Stimulated activated CD8-positive, alpha-beta memory T cell treated with anti-CD3 and anti-CD28 coated beads, Interleukin-7, amount 100 ng/mL, for 48 hours (primary cell): ENCODE results near the gene NALCN.

Experiments used
- DNase-seq, 2 donors: peaks; one replicate each; pipeline ENCODE4 v3.0.0-alpha.2; 2020; ENCODE audit warnings: low read depth in 1 of 2; ENCODE audit errors: extremely low read depth in 1 of 2

Gene NALCN

DNA sequence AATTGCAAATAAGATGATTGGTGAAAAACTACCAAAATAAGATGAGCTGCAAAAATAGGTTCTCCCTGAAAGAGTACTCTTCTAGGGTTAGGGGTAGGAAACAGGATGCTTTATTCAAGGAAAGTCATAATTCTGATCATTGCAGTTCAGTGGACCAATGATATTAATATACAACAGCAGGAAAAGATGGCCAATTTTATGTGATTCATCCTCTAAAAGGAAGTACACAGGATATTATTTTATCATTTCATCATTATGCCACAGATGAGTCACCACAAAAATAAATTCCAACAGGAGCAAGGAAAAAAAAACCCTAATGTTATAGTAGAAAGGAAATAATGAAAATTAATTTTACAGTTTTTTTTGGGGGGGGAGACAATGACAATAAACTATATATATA is 205.0 kb downstream of the NALCN start:
- no peak for DNase-seq

DNA sequence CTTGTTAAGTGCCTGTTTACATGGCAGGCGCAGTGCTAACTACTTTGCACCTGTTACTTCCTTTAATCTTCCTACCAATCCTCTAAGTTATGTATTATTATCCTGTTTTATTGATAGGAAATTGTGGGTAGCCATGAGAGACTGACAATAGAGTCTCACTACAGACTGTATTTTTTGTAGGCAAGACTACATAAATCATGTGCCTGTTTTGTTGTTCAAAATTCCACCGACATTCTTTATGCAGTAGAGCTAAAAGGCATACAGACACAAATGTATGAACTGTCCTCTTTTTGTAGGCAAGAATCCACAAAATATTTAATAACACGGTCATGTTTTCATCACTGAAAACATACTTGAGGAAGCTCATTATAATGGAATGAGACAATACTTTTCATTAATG is 205.5 kb downstream of the NALCN start:
- DNase-seq: no peak

DNA sequence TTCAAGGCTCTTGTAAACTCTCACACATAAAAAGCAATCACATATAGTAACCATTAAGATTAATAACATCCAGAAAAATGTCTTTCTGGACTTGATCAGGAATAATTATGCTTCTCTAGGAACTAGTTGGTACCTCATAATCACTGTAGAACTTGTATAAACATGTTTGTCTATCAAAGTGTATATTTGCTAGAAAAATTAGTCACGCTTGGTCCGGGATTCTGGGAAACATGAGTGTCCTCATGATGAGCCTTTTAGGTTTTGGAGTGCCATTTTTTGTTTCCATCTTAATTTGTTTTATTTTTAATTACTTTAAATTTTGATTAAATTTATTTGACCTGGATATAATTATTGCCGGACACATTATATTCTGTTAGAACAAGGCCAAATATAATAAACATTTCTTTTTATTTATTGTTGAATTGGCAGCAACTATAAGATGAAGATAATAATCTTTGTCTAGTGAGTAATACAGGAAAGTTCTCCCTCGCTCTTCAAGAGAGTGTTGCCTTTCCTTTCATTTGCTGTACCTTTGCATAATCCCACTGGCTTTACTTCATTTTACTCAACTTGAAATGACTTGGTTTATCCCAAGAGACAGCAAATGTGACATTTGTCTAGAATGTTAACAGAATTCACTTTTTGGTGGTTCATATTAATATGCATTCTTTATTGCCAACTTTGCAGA is 207.0 kb downstream of the NALCN start:
- no peak for DNase-seq

DNA sequence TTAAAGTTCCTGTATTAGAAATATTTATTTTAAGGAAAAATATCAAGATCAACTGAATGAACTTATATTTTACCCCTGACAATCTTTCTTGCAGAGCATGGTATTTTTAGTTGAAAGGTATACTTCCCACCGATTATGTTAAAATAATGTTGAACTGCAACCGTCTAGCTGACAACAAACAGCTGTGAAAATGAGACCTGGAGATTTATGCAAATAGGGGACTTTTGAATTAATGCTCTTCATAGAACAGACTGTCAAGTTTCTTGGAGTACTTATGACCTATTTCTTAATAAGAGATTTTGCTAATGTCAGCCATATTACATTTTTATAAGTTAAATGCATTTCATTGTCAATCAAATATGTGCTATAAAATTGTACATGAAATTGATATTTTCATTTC is 210.9 kb downstream of the NALCN start:
- DNase-seq: no peak

DNA sequence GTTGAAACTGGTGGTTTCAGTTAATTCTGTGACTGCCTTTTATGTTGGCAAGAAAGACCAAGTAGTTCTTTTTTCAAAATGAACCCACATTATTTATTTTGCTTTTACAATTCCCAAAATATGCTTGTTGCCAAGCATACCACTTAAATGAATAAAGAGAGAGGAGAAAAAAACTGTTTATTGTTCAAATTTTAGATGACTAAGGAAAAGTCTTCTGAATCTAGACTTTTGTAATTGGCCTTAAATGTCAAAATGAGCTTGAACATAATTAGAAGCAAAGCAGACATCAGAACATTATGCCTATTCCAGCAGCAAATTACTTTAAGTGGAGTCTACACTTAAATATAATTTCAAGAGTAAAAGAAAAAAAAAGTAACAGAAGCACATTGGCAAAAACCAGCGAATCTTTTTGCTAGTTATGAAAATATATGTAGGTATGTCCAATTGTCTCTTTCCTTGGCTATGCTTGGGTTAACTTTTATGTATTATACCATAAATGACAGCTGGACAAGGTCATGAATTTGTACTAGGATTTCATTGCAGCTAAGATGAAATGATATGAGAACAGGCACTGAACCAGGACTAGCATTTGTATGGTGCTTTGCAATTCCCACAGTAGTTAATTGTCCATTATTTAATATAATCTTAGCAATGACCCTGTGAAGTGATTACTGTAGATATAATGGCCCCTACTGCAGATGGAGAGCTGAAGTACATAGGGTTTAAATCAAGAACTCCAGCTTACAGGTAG is 211.9 kb downstream of the NALCN start:
- no peak for DNase-seq

DNA sequence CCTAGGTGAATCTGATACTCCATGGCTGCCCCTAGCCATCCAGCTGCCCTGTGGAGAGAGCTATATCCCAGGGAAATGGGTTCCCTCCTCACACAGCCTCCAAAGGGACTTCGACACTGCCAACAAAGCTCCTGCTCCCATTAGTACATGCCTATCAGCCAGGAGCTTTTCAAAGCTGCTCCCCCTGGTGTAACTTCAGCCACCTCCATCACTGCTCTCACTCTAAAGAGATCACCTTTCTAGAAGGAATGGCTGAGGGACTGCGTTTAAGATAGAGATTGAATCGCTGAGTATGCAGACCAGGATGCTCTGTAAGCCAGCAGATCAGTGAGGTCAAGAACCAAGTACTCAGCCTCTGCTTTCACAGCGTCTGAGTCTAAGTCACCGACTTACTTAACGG is 213.7 kb downstream of the NALCN start:
- DNase-seq: no peak

DNA sequence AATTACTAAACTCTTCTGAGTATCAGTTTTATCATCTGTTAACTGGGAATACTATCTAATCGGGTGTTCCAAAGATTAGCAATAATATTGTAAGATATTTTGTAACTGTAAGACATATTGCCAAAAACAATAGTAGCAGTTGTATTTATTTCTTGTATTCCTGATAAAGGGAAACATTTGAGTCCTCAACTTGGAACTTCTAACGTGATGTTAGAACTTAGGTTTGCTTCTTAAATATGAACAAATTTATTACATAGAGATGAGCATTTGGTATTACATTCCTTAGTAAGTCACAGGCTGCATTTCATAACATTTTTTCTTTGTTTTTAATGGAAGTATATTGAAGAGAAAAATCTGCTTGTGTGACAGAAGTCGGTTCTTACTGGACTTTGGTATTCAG is 225.3 kb downstream of the NALCN start:
- DNase-seq: no peak

DNA sequence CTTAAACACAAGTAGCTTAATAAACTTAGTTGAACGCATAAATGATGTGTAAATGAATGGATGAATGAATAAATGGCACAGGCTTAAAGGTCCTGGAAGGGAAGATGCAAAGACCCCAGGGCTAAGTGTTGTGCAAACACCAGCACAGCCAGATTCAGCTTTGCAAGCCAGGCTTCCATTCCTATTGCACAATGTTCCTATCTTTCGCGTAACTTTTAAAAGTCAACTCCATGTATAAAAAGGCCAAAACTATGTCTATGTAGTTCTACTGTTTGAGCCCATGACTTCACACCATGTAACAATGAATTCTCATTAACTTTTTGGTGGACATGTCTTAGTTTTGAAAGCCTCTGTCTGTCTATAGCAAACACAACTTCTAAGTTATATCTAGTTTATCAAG is 226.0 kb downstream of the NALCN start:
- no peak for DNase-seq

DNA sequence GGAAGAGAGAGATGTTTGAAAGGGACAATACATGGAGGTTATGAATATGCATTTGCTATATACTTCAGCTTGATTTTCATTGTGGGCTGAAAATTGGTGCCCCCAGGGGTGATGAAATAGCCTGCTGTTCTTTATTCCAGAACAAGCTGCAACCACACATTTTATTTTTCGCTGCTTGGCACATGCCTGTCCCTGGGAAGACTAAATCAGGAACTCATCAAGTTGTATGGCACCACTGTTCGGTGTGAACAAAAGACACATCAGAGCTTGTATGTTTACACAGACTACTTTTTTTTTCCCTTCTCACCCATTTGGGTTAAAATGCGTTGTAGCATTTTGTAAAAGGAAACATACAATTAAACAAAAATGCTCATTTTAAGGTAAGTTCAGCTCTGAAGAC is 230.7 kb downstream of the NALCN start:
- no peak for DNase-seq

DNA sequence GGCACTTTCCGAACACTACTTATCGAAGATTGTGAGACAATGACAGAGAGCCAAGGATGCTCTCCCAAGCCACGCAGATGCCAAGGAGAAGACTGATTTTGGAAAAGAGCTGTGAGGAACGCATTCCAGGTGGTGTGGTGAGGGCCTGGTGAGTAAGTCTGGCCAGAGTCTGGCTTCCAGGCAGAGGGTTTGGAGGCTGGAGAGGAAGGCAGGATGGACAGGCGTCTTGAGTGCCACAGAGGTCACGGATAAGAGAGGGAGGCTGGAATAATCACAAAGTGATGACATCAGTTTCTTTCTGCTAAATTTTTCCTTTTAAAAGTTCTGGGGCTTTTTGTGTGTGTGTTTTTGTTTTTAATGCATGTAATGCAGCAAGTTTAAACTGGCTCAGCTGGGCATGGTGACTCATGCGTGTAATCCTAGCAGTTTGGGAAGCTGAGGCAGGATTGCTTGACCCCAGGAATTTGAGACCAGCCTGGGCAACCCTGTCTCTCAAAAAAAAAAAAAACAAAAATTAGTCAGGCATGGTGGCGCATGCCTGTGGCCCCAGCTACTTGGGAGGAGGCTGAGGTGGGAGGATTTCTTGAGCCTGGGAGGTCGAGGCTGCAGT is 235.1 kb downstream of the NALCN start:
- DNase-seq: no peak

DNA sequence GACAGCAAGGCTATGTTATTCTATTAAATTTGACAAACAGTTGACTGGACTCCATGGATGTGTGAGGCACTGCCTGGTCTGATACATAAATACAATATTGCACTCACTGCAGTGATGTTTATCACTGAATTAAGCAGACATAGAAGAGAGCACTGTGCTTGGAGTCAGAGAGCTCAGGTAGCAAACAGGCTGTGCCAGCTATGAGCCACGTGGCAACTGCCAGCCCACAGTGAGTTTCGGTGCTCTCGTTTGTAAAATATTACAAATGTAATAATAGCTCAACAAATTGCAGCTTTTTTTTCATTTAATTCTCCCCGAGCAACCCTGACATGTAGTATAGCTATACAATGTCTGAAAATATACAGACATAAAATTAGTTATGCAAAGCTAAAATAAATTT is 237.3 kb downstream of the NALCN start:
- DNase-seq: no peak

DNA sequence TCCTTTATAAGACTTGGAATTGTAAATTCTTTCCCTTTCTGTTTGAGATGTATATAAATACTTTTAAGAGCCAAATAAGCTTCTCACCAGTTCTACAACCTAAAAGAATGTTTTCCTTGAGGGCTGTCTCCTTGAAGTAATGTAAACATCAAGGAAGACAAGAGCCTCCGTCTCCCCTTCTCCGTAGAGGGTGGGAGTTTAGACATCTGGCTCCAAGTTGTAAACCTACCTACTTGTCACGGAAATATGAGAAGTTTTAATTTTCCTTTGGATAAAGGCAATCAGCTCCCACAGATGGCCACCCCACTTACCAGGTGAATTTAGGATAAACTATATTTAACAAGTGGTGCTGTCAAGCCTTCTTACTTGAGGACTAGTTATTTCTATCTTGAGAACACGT is 237.9 kb downstream of the NALCN start:
- no peak for DNase-seq

DNA sequence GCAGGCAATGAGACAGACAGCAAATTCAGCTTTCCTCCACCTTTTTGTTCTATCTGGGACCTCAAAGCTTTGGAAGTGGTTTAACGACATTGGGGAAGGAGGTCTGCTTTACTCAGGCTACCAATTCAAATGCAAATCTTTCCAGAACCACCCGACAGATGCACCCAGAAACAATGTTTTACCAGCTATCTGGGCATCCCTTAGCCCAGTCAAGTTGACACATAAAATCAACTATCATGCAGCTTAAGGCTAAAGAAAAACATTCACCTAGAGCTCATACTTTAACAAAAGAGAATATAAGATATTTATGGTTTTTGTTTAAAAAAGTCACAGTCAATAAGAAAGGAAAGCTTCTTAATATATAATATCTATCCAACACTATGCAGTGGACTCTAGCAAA is 246.0 kb downstream of the NALCN start:
- DNase-seq: no peak

DNA sequence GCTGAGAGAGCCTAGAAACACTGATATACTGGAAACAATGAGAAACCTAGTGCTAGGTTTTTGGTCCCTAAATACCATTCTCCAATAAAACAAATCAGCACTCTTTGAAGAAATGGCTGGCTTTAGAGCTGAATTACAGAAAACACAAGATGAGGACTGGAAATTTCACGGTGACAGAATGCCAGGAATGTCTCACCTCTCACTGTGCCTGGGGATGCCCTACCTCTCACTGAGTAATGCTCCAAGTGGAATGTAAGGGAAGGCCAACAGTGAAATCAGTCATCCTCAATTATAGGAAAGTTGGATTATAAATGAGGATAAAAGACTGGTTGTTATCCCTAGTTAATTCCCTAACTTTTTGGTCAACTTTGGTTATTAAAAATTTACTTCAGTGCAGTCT is 259.0 kb downstream of the NALCN start:
- no peak for DNase-seq

DNA sequence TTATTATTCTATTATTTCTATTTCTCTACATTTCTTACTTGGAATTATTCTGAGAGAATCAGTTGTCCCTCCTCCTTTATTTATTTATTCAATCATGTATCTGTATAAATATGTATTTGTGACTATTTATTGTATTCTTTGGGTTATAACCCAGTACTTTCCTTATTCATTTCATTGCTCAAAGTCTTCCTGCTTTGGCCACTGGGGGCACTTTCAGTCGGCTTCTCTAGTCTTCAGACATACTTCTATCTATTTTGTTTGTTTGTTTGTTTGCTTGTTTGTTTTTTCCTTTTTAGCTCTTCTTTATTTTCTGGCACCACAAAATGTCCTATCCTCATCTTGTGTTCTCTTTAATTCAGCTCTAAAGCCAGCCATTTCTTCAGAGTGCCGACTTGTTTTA is 260.4 kb downstream of the NALCN start:
- DNase-seq: no peak

DNA sequence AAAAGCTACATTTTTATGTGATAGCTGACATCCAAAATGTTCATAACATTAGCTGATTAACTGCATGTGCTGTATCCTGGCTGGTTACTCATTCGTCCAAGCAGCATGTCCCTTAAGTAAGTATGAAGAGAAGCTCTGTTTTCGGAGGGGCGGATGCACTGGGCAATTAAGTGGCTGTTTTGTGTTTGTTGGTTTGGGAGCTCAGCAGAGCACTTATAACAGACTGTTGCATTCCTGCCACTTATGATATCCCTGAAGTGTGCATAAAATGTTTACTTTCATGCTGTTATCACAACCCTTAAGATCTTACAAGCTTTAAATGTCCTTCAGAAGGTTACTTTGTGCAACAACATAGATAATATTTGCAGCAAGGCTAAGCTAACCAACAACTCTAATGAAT is 264.1 kb downstream of the NALCN start:
- DNase-seq: no peak

DNA sequence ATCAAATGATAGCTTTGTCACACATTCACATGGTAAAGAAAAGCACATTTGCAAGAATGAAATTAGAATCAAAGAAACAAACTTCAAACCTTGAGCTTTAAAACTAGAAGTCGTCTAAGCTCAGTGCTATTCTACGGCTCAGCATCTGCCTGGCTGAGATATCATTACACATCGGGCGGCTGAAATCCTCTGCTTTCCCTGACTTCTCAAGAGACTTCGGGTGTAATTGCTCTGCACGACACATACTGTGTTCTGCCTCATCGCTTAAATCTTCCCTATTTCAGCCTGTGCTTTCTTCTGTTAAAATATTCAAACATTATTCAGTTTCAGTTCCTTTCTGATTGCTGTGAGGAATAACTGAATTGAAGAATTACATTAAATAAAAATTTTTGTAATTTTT is 265.3 kb downstream of the NALCN start:
- DNase-seq: no peak

DNA sequence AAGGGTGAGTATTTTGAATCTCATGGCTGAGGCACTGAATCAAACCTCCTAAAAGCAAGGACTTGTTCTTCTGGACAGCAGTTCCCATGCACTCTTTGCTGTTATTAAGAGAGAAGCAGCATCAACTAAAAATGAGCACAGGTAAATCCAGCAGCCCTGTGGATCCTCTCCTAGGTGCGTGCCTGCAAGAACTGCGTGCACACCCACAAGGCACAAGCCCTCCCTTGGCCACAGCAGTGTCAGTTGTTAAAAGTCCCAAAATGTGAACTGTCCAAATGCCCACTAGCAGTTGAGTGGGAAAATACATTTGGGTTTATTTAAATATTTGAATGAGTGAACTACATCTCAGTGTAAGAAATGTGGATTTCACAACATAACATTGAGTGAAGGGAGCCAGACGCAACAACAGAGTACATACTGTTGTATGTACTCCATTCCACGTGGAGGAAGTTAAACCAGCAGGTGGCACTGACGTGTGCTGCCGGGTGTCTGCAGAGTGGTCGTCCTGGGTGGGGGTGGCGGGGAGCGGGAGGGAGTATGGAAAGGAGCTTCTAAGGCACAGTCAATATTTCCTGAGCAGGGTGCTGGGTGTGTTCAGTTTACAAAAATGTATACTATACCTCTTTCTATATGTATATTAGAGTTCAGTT is 266.4 kb downstream of the NALCN start:
- DNase-seq: no peak

DNA sequence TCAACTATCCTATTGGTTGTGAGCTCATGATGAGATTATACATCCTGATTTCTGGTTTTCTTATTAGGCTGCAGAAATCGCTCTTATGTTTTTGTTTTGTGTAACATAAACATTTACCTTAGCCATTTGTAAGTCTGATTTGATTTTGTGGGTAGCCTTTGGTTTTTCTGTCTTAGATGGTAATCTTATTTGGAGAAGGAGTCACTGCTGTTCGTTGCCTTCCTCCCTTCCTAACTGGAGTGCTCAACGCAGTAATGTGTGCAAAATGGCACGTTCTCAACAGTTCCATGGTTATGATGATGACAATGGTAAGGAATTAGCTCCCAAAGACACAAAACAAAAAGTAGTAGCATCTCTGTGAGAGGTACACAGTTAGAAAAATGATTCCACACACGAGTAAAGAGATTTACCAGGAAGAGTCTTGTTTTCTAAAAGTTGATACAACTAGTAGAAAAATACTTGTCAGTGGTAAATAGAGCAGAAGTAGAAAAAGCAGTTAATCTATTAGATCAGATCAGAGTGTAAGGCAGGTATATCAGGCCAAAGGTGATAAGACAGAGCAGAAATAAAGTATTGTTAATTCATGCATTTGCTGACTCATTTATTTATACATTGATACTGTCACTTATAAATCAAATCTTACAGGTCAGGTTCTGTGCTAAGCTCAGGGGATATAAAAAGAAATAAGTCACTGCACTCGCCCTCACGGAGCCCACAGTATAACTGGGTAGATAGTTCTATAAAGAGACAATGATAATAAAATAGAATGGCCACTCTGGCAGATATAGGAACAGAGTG is 270.0 kb downstream of the NALCN start:
- no peak for DNase-seq

DNA sequence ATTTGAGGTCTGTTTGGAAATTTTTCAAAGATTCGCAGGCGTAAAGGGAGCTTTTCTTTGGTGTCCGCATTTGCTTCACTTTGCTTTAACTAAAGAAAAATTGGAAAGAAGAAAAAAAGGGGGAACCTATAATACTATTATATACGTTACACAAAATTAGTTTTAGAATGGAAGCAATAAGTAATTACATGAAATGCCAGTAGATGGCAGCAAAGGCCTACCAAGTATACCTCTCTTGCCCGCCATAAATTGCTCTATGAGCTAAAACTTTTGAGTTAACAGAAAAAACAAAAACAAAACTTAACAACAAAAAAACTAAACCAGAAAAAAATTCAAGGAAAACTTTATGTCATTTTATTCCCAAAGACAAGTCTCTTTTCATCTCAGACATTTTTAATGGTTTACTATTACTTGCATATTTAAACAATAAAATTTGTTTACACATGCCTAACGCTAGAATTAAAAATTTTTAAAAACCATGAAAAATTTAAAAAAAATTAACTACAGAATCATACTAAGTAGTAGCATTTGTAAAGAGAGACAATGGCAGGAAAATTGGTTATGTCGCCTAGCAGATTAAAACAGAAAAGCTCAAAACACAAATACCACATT is 271.4 kb downstream of the NALCN start:
- DNase-seq: no peak

DNA sequence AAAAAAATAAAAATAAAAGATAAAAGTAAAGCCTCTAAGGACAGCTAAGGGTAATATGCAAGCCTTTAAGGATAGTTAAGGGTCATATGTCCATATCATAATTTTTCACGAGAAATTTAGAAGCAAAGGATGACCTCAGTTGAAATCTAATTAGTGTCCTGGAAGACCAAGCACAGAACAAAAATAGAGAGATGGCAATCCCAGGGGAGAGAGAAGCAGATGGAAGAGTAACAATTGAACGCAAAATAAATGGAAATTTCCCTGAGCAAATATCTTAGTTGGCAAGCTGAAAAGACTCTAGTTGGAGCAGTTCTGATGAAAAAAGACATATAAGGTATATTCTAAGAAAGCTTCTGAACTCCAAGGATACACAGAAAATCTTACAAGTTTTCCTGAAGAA is 275.4 kb downstream of the NALCN start:
- no peak for DNase-seq
